DOHH2 (cell line): ENCODE measurements around the gene MYPN.

ENCODE experiments used
- EZH2phosphoT487 ChIP-seq: fragments of 200-600 bp; sonication (generic); IDR thresholded peaks from 2 replicates; pipeline ENCODE4 v1.6.1; 2017; ENCODE audit warnings: borderline replicate concordance, mild to moderate bottlenecking, antibody characterized with exemption, low read length, moderate library complexity, mixed read lengths
- TF ChIP-seq, protein P1 (sequence below): fragments of 200-600 bp; sonication (generic); IDR thresholded peaks from one replicate; pipeline ENCODE4 v1.5.1; 2014; ENCODE audit warnings: antibody characterized with exemption, mild to moderate bottlenecking, low read depth, low read length; ENCODE audit not compliant: poor library complexity, severe bottlenecking

DNA sequence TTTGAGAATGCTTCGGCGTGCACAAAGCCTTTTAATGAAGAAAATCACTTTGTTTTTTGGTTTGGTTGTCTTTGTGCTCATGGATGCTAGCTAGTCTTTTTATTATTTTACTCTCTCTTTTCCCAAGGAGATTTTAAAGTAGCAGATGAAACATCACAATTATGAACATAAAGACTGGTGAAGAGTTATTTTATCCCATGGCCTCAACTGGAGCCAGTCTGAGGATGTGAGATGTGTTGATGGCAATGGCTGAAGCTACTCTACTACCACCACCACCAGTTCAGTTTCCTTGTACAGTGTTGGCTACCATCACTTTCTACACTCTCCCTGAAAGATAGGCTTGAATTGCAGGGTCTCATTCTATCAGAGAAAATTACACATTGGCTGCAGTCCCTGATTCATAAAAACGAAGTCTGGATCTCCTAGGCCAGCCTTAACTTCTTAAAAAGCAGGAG lies 33.7 kb upstream of the MYPN start:
- TF ChIP-seq, protein P1, sequence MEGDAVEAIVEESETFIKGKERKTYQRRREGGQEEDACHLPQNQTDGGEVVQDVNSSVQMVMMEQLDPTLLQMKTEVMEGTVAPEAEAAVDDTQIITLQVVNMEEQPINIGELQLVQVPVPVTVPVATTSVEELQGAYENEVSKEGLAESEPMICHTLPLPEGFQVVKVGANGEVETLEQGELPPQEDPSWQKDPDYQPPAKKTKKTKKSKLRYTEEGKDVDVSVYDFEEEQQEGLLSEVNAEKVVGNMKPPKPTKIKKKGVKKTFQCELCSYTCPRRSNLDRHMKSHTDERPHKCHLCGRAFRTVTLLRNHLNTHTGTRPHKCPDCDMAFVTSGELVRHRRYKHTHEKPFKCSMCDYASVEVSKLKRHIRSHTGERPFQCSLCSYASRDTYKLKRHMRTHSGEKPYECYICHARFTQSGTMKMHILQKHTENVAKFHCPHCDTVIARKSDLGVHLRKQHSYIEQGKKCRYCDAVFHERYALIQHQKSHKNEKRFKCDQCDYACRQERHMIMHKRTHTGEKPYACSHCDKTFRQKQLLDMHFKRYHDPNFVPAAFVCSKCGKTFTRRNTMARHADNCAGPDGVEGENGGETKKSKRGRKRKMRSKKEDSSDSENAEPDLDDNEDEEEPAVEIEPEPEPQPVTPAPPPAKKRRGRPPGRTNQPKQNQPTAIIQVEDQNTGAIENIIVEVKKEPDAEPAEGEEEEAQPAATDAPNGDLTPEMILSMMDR, result no peak
- TF ChIP-seq EZH2phosphoT487, result no peak
